ENCODE measurements around the gene FAM20C.

DNA sequence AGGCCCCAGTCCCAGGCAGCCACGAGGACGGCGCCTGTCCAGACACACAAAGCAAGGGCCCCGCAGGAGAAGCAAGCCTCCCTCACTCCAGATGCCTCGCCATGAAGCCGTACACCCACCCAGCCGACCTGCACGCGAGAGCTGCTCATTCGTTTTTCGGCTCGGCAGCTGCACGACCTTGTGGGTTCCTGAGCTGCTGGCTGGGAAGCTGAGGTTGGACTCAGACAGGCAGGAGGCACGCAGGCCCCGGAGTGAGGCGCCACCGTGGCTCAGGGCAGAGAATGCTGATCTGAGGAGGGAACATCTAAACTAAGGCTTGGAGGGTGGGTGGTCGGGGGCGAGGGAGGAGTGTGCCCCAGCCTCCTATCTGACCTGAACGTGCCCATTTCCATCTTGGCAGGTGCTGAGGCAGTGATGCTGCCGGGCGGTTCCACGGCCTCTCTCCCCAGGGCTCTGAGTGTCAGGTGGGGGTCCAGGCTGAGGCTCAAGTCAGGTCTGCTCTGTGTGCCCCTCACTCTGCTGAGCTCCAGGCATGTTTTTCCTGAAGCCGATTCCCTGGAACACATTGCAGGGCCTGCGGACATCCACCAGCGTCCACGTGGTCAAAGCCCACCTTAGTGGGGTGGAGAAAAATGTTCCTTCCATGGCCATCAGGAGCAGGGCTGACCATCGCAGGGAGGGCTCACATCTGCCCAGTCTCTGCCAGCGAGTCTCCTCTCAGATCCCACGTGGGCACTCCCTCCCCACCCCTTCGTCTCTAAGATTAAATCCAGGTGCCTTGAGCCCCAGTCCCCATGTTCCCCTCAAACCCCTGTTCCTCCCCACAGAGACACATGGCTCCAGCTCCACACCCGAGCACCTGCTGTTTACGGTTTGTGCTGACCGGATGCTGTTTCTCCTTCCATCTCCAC lies 28.1 kb upstream of the FAM20C start:
- TF ChIP-seq, protein P1, sequence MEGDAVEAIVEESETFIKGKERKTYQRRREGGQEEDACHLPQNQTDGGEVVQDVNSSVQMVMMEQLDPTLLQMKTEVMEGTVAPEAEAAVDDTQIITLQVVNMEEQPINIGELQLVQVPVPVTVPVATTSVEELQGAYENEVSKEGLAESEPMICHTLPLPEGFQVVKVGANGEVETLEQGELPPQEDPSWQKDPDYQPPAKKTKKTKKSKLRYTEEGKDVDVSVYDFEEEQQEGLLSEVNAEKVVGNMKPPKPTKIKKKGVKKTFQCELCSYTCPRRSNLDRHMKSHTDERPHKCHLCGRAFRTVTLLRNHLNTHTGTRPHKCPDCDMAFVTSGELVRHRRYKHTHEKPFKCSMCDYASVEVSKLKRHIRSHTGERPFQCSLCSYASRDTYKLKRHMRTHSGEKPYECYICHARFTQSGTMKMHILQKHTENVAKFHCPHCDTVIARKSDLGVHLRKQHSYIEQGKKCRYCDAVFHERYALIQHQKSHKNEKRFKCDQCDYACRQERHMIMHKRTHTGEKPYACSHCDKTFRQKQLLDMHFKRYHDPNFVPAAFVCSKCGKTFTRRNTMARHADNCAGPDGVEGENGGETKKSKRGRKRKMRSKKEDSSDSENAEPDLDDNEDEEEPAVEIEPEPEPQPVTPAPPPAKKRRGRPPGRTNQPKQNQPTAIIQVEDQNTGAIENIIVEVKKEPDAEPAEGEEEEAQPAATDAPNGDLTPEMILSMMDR (conservative IDR thresholded peaks at IDR 0.05; ENCODE audit: low read length): no peak
- no peak for TF ChIP-seq EZH2phosphoT487 (IDR thresholded peaks at IDR 0.05; ENCODE audit: borderline replicate concordance, low read depth, low read length)
